Fibroblast of skin of right quadriceps (primary cell): Measurements from ENCODE around the gene NOCT.
"Not testable (repeated sequence)": the region's sequence is repeated elsewhere in the genome, so short reads cannot be mapped to it uniquely, and the experiment has no call there.

ENCODE experiments used
- DNase-seq: peaks from one replicate; pipeline ENCODE4 v3.0.0-alpha.2; 2013

Gene NOCT

DNA sequence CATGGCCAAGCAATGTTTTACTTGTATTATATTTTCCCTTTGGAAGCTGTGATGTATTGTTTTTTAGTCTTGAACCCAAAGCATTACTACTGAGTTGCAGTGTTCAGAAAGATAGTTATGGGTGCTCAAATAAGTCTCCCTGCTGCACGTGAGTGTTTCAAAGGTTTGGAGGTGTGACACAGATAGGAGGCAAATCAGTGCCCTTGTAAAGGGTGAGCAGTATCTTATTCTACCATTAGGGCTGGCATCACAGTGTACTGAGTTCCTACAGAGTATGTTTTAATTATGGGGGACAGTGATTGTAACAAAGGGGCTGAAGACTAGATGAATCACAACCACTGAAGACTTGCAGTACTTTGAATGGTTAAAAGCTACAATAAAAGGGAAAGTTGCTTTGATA is 38.3 kb downstream of the NOCT start:
- no peak for DNase-seq

DNA sequence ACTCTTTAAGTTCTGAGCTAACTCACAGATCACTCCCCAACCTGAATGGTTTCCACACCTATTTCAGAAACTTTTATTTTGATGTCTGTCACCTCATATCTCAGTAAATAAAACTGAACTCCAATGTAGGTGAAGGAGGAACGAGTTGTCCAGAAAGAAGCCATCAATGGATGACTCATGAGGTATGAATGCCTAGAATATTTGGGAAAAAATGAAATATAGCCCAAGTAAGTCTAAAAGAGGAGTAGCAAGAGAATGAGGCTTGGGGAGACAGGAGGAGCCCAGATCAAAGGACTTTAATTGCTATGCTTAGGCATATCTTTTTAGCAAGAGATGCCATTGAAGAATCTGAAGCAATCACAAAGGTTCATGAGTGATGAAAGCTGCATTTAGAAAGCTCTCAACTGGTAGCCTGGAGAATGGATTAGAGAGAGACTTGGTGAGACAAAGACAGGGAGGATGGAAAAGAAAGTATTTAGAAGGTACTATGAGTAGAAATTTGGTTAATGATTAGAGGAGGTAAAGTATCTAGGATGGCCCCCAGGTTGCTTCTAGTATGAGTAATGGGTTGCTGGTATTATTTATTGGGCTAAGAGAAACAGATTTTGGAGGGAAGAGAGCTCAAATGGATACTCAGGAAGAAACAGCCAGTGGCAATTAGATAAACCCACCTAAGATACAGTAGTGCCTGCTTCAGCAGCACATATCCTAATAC is 39.4 kb downstream of the NOCT start:
- peak; percentile 25 for DNase-seq

DNA sequence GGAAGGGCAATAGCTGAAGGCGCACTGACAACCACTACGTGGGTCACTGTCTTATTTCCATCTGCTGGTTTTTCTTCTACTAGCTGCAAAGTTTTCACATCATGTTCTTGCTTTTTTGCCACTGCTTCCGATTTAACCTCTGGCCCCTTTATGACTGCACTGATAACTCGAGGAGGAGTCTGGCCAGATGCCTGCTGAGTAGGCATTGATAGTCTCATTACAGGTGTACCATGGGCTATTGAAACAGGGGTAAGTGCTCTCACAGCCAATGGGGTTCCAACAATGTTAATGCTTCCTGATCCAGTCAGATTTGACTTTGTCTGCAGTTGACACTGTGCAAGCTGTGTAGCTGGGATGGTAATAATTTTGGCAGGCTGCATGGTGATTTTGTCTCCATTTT is 43.4 kb downstream of the NOCT start:
- not testable (repeated sequence) for DNase-seq

DNA sequence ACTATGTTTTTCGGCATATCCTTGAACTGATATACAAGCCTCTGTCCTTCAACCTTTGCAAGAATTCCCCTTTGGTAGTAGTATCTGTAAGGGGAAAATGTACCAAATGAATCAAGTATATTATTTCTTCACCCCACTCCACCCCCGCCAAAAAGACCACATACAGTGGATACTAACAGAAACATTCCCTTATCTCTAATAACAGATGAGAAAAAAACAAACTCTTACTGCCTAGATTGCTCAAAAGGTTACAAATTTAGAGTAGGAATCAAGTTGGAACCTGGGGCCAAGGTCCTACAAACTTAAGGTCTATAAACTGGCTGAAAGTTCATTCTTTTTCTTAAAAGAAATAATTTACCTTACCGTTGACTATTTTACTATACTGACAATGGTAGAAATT is 45.0 kb downstream of the NOCT start:
- DNase-seq: no peak

DNA sequence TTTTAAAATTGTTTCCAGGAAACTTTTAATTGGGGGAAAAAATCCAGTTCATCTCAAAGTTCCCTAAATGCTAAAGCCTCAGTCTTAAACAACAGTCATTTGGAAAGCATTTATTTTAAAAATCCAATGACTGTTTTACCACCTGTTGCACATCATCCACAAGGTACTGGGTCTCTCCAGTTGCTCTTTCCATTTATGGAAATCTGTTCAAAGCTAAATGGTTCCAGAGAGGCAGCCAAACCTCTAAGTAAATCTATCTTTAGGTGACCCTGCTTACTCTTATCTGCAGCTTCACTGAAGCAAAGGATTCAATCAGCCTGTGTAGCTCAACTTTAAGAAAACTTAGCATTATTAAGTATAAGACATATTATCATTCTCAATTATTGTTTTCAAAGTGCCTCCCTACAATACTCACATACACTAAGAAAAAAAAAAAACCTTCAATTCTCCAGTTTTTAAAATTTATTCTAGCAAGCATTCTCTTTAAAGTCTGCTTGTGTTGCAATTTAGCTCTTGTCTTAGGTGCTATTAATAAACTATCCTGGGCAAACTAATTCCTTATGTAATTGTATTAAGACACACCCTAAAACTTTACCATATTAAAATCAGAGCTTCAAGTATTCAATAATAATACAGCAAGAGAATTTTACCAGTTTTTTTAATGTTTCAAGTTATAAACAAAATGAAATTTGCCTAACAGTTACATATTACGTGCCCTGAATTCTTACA is 60.6 kb downstream of the NOCT start:
- no peak for DNase-seq

DNA sequence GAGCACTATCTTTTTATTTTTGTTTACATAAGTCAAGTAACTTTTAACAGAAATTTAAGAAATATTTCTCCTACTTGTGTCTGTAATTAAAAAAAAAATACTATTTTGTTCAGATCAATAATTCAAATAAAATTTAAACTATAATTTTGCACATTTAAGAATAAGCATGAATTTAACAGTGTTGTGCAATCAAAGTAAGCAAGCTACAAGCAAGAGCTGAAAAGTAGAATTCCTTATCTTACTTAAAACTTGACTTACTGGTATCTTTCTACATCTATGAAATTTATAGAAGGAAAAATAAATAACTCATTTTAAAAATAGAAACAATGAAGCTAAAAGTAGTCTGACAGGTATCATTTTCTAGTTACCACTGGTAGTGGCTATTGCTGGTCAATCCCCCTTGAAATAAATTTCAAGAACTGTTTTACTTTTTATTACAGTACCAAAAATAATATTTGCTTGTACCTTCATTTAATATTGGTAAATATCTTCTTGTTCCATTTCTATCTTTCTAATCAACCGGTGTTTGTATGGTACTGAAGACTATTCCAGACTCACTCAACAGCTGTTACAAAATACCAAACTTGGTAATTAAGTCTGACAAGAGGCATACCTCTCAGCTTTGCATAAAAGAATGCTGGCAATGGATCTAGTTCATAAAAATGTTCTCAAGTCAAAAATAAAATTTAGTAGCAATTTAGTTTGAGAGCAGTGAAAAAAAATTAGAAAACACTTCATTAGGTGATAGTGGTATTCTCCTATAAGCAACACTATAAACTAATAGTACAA is 62.2 kb downstream of the NOCT start:
- DNase-seq: no peak

DNA sequence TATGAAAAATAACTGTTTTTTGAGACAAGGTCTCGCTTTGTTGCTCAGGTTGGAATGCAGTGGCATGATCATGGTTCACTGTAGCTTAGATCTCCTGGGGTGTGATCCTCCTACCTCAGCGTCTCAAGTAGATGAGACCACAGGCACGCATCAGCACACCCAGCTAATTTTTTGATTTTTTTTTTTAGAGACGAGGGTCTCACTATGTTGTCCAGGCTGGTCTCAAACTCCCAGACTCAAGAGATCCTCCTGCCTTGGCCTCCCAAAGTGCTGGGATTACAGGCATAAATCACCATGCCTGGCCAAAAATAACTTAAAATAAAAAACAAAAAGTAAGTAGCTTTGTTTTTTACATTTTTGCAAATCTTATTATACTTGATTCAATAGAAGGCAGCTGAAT is 63.3 kb downstream of the NOCT start:
- DNase-seq: no peak

DNA sequence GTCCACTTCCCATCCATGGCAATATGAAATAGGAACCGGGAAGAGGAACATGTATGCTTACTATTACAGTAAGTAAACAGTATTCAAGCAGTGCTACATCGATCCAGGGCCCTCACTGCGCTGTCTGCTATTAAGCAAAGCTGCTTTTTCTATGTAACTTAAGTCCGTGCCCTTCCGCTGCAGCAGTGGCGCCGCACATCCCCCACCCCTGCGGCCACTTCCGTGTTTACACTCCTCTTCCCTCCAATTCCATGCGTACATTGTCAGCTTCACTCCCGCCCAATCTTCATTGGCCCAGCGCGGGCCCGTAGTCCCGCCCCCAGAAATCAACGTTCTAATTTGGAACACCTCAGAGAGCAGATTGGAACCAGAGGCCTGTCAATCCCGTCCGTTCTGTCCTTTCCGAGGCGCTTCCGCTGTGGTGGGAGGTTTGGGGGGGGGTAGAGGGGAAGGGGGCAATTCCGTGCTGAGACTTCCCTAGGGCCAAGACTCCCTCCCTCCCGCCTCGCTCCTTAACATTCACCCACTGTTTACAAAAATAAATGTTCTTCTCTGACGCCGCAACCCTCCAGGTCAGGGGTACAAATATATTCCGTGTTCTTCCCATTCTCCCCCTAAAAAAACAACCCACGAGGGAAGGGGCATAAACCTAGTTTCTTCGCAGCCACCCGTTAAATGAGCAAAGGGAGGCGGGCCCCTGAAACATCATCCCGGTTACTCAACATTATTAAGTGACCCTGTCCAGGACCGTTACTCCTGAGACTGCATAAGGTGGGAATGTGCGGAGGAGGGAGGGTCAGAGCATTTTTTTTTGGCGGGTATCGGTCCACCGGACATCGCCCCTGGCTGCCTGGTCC is 67.4 kb downstream of the NOCT start:
- peak; percentile 99 for DNase-seq

DNA sequence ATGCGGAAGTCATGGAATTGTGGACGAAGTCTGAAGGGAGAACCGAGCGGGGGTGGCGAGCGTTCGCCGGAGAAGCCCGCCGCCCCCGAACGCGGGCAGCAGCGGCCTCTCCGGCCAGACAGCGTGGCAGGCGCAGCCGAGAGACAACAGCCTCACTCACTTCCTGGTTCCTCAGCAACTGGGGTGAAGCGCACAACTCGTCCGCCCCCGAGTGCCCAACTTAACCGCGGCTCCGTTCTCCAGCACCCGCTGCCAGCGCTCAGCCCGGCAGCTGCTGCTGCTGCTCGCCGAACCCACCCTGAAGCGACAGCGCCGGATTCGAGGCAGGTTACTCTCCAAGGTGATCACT is 68.0 kb downstream of the NOCT start:
- peak; percentile 57 for DNase-seq

DNA sequence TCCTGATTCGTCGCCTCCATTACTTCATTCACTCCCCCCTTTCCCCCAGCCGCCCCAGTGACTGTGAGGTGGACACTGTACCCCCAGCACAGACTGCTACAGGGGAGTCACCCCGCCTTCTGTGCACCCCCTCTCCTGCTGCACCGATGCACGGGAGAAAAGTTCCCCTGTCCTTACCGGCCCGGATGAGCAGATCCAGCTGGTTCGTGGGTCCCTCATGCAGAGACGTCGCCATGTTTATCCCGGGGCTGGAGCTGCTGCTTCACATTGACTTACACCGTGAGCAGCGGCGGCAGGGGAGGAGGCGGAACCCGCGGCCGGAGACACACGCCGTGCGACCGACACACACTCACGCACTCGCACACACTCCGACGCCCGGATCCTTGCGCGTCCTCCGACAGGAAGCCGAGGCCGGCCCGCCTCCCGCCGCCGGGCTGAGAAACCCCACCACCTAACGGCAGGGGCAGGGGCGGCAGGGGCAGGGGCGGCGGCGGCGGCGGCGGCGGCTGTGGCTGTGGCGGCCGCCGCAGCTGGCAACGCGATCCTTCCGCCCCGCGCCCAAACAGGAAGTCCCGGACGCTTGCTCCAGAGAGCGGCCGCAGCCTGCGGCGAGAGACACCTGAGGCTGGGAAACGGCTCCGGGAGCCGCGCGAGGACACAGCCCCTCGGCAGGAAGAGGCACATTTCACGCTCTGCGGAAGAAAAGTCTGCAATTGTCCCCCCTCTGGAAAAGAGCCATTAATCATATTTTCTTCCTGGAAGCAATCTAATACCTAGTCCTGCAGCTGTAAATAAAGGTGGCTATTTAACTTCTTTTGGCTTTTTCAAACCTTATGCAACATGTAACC is 68.6 kb downstream of the NOCT start:
- DNase-seq: peak; percentile 94

DNA sequence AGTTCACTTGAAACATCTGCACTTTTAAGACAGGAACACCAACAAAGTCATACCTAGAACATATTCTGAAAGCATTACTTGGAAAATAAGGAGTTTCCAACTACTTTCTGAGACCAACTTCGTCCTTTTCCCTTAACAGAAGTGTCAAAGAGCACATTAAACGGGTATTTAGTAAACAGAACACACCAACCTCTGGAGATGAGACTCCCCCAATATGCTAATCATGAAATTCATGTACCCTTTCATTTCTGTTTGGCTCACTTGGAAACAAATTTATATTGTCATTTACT is 69.2 kb downstream of the NOCT start:
- peak; percentile 5 for DNase-seq

DNA sequence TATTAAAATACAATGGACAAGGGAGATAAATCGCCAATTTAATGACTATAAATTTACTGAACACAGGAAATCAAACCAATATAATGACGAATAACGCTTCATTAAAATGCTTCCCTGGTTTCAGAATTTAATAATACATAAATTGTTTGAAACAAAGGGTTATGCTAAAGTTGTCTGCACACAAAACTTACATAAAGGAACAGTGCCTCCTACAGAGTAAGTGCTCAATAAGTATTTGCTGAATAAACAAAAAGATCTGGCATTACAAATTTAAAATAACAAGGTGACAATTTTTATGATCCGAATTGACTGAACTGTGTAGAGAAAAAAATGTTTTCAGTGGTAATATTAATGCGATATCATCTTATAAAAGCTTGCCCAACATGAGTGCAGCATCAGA is 69.6 kb downstream of the NOCT start:
- DNase-seq: peak; percentile 10

DNA sequence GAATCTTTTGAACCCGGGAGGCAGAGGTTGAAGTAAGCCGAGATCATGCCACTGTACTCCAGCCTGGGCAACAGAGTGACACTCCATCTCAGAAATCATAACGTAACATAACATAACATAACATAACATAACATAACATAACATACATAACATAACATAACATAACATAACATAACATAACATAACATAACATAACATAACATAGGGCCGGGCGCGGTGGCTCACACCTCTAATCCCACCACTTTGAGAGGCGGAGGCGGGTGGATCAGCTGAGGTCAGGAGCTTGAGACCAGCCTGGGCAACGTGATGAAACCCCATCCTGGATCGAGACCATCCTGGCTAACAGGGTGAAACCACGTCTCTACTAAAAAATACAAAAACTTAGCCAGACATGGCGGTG is 76.7 kb downstream of the NOCT start:
- no peak for DNase-seq
